ENCODE results near the gene SFRP5. TPM values are rescaled to one million over a fixed set of nuclear protein-coding genes. Genes with fewer than 3 reads are reported as not detected.

The SFRP5 gene
- total RNA-seq, 1 donor from 2014 or later = not detected

DNA sequence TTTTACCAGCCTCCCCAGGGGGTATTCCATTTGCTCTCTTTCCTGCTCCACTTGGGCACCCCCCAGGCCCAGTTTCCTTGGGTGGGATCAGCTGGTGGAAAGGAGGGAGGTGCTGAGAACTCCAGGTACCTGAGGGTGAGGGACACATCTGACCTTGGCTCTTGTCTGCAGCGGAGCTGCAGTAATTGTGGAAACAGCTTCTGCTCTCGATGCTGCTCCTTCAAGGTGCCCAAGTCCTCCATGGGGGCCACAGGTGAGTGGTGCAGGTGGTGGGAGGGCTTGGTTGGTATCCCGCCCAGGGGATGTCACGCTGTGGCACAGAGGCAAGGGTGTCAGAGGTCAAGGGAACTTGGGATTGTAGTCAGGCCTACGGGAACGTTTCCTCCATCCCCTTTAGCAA lies 14.3 kb downstream of the SFRP5 start:
- H3K36me3 Mint-ChIP-seq (ENCODE audit: unreplicated experiment) = peaks cover 34% of the 10 kb centered on the region
- H3K27ac Mint-ChIP-seq (ENCODE audit: unreplicated experiment) = no peak overlapping the region
- H3K9me3 Mint-ChIP-seq (ENCODE audit: unreplicated experiment) = no peaks in the 10 kb centered on the region
- H3K27me3 Mint-ChIP-seq (ENCODE audit: unreplicated experiment) = no peaks in the 10 kb centered on the region
- H3K4me3 Mint-ChIP-seq (ENCODE audit: unreplicated experiment) = no peak overlapping the region
- DNase-seq (ENCODE audit: extremely low spot score, unreplicated experiment) = no peak
- TF ChIP-seq, protein P1, sequence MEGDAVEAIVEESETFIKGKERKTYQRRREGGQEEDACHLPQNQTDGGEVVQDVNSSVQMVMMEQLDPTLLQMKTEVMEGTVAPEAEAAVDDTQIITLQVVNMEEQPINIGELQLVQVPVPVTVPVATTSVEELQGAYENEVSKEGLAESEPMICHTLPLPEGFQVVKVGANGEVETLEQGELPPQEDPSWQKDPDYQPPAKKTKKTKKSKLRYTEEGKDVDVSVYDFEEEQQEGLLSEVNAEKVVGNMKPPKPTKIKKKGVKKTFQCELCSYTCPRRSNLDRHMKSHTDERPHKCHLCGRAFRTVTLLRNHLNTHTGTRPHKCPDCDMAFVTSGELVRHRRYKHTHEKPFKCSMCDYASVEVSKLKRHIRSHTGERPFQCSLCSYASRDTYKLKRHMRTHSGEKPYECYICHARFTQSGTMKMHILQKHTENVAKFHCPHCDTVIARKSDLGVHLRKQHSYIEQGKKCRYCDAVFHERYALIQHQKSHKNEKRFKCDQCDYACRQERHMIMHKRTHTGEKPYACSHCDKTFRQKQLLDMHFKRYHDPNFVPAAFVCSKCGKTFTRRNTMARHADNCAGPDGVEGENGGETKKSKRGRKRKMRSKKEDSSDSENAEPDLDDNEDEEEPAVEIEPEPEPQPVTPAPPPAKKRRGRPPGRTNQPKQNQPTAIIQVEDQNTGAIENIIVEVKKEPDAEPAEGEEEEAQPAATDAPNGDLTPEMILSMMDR (IDR thresholded peaks at IDR 0.05) = no peak
- peaks cover 11% of the 10 kb centered on the region for H3K4me1 Mint-ChIP-seq (ENCODE audit: unreplicated experiment)

DNA sequence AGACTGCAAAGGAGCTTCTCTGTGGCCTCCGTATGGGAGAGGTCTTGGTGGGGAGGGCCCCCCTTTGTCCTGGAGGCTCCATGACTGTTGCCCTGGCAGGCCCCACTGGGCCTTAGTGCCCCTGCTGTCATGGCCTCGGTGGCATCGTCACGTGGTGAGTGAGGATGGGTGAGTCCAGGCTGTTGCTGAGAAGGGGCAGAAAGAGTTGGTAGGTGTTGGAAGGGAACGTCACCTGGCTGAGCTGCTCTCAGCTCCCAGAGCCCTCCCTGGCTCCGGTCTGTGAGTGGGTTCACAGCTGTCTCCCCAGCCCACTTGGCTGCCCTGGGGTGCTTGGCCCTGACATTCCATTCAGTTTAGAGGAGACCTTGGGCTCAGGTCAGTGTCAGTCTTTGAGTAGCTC lies 16.1 kb downstream of the SFRP5 start:
- TF ChIP-seq, protein P1 (IDR thresholded peaks at IDR 0.05) = no peak
- Mint-ChIP-seq H3K36me3 (ENCODE audit: unreplicated experiment) (peaks cover 46% of the 10 kb centered on the region), H3K4me3 (ENCODE audit: unreplicated experiment) (no peak overlapping the region), H3K4me1 (ENCODE audit: unreplicated experiment) (peaks cover 5% of the 10 kb centered on the region), H3K9me3 (ENCODE audit: unreplicated experiment) (no peaks in the 10 kb centered on the region), H3K27me3 (ENCODE audit: unreplicated experiment) (no peaks in the 10 kb centered on the region), H3K27ac (ENCODE audit: unreplicated experiment) (no peak overlapping the region)
- DNase-seq (ENCODE audit: extremely low spot score, unreplicated experiment) = no peak

DNA sequence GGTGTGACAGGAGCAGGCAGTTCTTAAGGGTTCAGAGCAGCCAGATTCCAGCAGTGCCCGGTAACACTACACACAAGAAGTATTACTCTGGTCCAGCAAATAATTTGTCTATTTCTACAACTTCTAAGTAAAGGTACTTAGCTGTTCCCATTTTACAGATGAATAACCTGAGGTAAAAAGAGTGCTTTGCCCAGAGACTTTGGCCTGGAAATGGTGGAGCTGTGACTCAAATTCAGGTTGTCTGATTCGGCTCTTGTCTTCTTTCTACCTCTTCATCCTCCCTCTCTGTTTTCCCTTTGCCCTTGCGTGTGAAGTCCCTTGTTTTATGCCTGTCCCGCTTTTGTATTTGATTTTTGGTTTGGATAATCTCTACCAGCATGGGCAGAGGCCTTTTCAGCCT lies 17.1 kb downstream of the SFRP5 start:
- peaks cover 51% of the 10 kb centered on the region for H3K36me3 Mint-ChIP-seq (ENCODE audit: unreplicated experiment)
- H3K4me3 Mint-ChIP-seq (ENCODE audit: unreplicated experiment) = no peak overlapping the region
- H3K27me3 Mint-ChIP-seq (ENCODE audit: unreplicated experiment) = no peaks in the 10 kb centered on the region

DNA sequence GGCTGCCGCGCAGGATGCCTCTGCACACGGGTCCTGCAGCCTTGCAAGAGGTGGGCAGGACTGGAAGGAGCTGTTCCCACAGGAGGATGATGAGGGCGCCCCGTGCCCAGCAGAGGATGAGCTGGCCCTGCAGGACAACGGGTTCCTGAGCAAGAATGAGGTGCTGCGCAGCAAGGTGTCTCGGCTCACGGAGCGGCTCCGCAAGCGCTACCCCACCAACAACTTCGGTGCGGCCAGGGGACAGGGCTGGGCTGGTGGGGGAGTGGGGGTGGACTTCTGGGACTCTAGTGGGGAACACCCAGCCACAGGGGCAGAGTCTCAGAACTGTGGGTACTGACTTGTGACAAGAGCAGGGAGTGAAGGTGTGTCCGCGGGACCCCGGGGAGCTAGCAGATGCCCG lies 18.8 kb downstream of the SFRP5 start:
- Mint-ChIP-seq H3K9me3 (ENCODE audit: unreplicated experiment) (no peaks in the 10 kb centered on the region), H3K27ac (ENCODE audit: unreplicated experiment) (no peak overlapping the region), H3K36me3 (ENCODE audit: unreplicated experiment) (peaks cover 55% of the 10 kb centered on the region), H3K27me3 (ENCODE audit: unreplicated experiment) (no peaks in the 10 kb centered on the region), H3K4me1 (ENCODE audit: unreplicated experiment) (no peaks in the 10 kb centered on the region), H3K4me3 (ENCODE audit: unreplicated experiment) (no peak overlapping the region)
- TF ChIP-seq, protein P1 (IDR thresholded peaks at IDR 0.05) = no peak
- DNase-seq (ENCODE audit: extremely low spot score, unreplicated experiment) = no peak

More for the DNA sequence above, 17.1 kb downstream of the SFRP5 start:
- Mint-ChIP-seq H3K4me1 (ENCODE audit: unreplicated experiment) (peaks cover 5% of the 10 kb centered on the region), H3K27ac (ENCODE audit: unreplicated experiment) (no peak overlapping the region), H3K9me3 (ENCODE audit: unreplicated experiment) (no peaks in the 10 kb centered on the region)
- TF ChIP-seq, protein P1 (IDR thresholded peaks at IDR 0.05) = no peak
- DNase-seq (ENCODE audit: extremely low spot score, unreplicated experiment) = no peak

DNA sequence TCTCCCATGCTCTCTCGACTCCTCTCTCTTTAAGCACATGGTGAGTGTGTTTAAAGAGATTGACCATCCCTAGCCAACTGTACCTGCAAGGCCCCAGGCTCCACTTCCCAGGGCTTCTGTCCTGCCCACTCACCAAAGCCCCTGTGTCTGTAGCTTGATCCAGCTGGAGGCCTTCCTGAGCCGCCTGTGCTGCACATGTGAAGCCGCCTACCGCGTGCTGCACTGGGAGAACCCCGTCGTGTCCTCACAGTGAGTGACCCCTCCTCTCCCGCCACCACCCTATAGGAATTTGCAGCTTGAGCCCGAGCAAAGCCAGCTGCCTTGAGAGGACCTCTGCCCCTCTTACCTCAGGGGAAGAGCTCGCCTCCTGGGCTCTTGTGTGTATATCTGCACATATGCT lies 23.7 kb downstream of the SFRP5 start:
- H3K4me1 Mint-ChIP-seq (ENCODE audit: unreplicated experiment) = no peaks in the 10 kb centered on the region
- no peak for DNase-seq (ENCODE audit: extremely low spot score, unreplicated experiment)
- TF ChIP-seq, protein P1 (IDR thresholded peaks at IDR 0.05) = no peak
- H3K9me3 Mint-ChIP-seq (ENCODE audit: unreplicated experiment) = no peaks in the 10 kb centered on the region
- no peak overlapping the region for H3K4me3 Mint-ChIP-seq (ENCODE audit: unreplicated experiment)
- H3K36me3 Mint-ChIP-seq (ENCODE audit: unreplicated experiment) = peaks cover 53% of the 10 kb centered on the region
- no peak overlapping the region for H3K27ac Mint-ChIP-seq (ENCODE audit: unreplicated experiment)
- H3K27me3 Mint-ChIP-seq (ENCODE audit: unreplicated experiment) = no peaks in the 10 kb centered on the region
